B cell (primary cell): ENCODE data around the gene MDGA2. TPM values are rescaled to one million over a fixed set of nuclear protein-coding genes. Genes with fewer than 3 reads are reported as not detected.

Experiments used
- ATAC-seq: fragments of 200-7000 bp; cut with Tn5 transposase; one replicate; pipeline ENCODE4 v1.10.0; 2021; ENCODE audit warnings: low read depth, mild to moderate bottlenecking, moderate number of reproducible peaks, moderate library complexity
- CTCF ChIA-PET: fragments of 350-600 bp; sonication (Branson Sonifier 250); formaldehyde crosslinking; loops from one replicate; lab custom pipeline; 2021; ENCODE audit warnings: antibody characterized with exemption, inconsistent platforms; lab: Charles Lee
- POLR2A ChIA-PET: fragments of 350-600 bp; sonication (Branson Sonifier 250); formaldehyde crosslinking; loops from one replicate; lab custom pipeline; 2021; ENCODE audit warnings: antibody characterized with exemption; lab: Charles Lee
- DNase-seq: peaks from one replicate; pipeline ENCODE4 v3.0.0; 2013
- H2AFZ ChIP-seq: 2 replicates; pipeline ENCODE4 v1.6.1; 2012; ENCODE audit warnings: mild to moderate bottlenecking, low read depth, low read length; ENCODE audit not compliant: insufficient read depth, poor library complexity, severe bottlenecking
- H3K27ac ChIP-seq, 2 donors: 1 replicate in 1 of 2; 2 replicates in 1 of 2; pipeline ENCODE4 v1.5.1; 2012 to 2013; ENCODE audit warnings: low read length in 2 of 2, mild to moderate bottlenecking in 2 of 2, moderate library complexity in 1 of 2
- H3K27me3 ChIP-seq, 4 experiments: fragments of 200-600 bp in 1 of 4; sonication (generic) in 1 of 4; replicated peaks in 1 of 4; 1 replicate in 2 of 4; 2 replicates in 2 of 4; pipeline versions ENCODE4 v1.6.1 to v1.7.0; 2013 to 2016; ENCODE audit warnings: low read length in 3 of 4, mild to moderate bottlenecking in 2 of 4, mixed read lengths in 1 of 4, moderate library complexity in 1 of 4; ENCODE audit not compliant: insufficient read depth in 4 of 4, control insufficient read depth in 3 of 4; ENCODE audit errors: control extremely low read depth in 1 of 4
- H3K36me3 ChIP-seq, 2 experiments: replicated peaks in 1 of 2; 1 replicate in 1 of 2; 2 replicates in 1 of 2; pipeline versions ENCODE4 v1.6.1 to v1.7.1; 2013; ENCODE audit warnings: low read length in 1 of 2; ENCODE audit not compliant: insufficient read depth in 2 of 2, control insufficient read depth in 1 of 2; ENCODE audit errors: control extremely low read depth in 1 of 2, extremely low read depth in 1 of 2
- H3K4me1 ChIP-seq, 2 donors: fragments of 200-600 bp in 1 of 2; sonication (generic) in 1 of 2; 1 replicate in 1 of 2; 2 replicates in 1 of 2; pipeline versions ENCODE4 v1.5.1 to v1.6.1; 2013 to 2017; ENCODE audit warnings: low read length in 2 of 2; ENCODE audit not compliant: control insufficient read depth in 2 of 2, insufficient read depth in 2 of 2
- H3K4me2 ChIP-seq: replicated peaks from 2 replicates; pipeline ENCODE3; 2012; ENCODE audit warnings: mild to moderate bottlenecking, low read depth, low read length; ENCODE audit not compliant: poor library complexity, severe bottlenecking
- H3K4me3 ChIP-seq, 5 experiments: fragments of 200-600 bp in 1 of 5; sonication (generic) in 1 of 5; 1 replicate in 3 of 5; 2 replicates in 2 of 5; pipeline versions ENCODE4 v1.5.1 to v1.7.0; 2011 to 2016; ENCODE audit warnings: low read length in 4 of 5, mild to moderate bottlenecking in 4 of 5, low read depth in 2 of 5, control low read depth in 1 of 5, moderate library complexity in 1 of 5; ENCODE audit not compliant: insufficient read depth in 1 of 5; ENCODE audit errors: control extremely low read depth in 1 of 5, extremely low read depth in 1 of 5
- H3K79me2 ChIP-seq: fragments of 200-600 bp; sonication (generic); one replicate; pipeline ENCODE4 v1.6.0; 2016; ENCODE audit warnings: low read length; ENCODE audit not compliant: control insufficient read depth, insufficient read depth
- H3K9ac ChIP-seq: fragments of 200-600 bp; sonication (generic); 2 replicates; pipeline ENCODE4 v1.6.1; 2017; ENCODE audit warnings: mild to moderate bottlenecking, low read length, moderate library complexity
- H3K9me3 ChIP-seq, 3 donors: one replicate each; pipeline versions ENCODE4 v1.6.1 to v1.7.1; 2013; ENCODE audit warnings: low read length in 2 of 3; ENCODE audit not compliant: control insufficient read depth in 2 of 3, insufficient read depth in 1 of 3; ENCODE audit errors: control extremely low read depth in 1 of 3
- H4K20me1 ChIP-seq: 2 replicates; pipeline ENCODE4 v1.6.0; 2012; ENCODE audit warnings: mild to moderate bottlenecking, low read length; ENCODE audit not compliant: insufficient read depth, control insufficient read depth, poor library complexity, severe bottlenecking
- H3K27ac Mint-ChIP-seq: one replicate; pipeline ENCODE4 v1.8.0; 2021; ENCODE audit warnings: mixed read lengths
- H3K27me3 Mint-ChIP-seq: one replicate; pipeline ENCODE4 v1.8.0; 2021; ENCODE audit warnings: mixed read lengths
- H3K4me1 Mint-ChIP-seq: one replicate; pipeline ENCODE4 v1.8.0; 2021; ENCODE audit warnings: mixed read lengths
- H3K4me3 Mint-ChIP-seq: one replicate; pipeline ENCODE4 v1.8.0; 2021; ENCODE audit warnings: mixed read lengths
- H3K9me3 Mint-ChIP-seq: one replicate; pipeline ENCODE4 v1.8.0; 2022; ENCODE audit warnings: mixed read lengths; ENCODE audit not compliant: insufficient read depth
- EZH2 ChIP-seq: IDR thresholded peaks from 2 replicates; pipeline ENCODE4 v1.6.1; 2012; ENCODE audit warnings: borderline replicate concordance, low read depth, mild to moderate bottlenecking, moderate library complexity, low read length; ENCODE audit not compliant: insufficient read depth, poor library complexity, severe bottlenecking
- WGBS: methylation state at CpG from one replicate; pipeline ENCODE4 v1.1.5; 2013; ENCODE audit warnings: missing lambda C conversion rate; ENCODE audit not compliant: insufficient coverage; 5-methylcytosine and 5-hydroxymethylcytosine counted together
- intact Hi-C: fragments of 100-400 bp; cut with micrococcal nuclease; formaldehyde crosslinking; loops from one replicate; pipeline ENCODE4 v1.10.0; 2022
- polyA plus RNA-seq: library from polyadenylated mRNA; depleted of rRNA; stranded (reverse); fragments of >200 nt; gene quantifications from 2 replicates; pipeline ENCODE4 v1.2.3, GENCODE V29; 2012
- total RNA-seq, 2 donors: library from RNA; stranded (reverse); fragments of 120-200 nt in 1 of 2; gene quantifications; 1 replicate in 1 of 2; 2 replicates in 1 of 2; pipeline versions ENCODE4 v1.2.3 to v1.2.4, GENCODE V29; 2013 to 2022
- TF ChIP-seq, protein P1 (sequence below): fragments of 200-600 bp; IDR thresholded peaks from one replicate; pipeline ENCODE4 v1.8.0; 2022; ENCODE audit warnings: antibody characterized with exemption, mild to moderate bottlenecking

Gene MDGA2
- total and polyA plus RNA-seq, 2 donors (not counting 1 experiment from before 2014, with no cell fraction given), result not detected

GRCh38 chr14:47276931-47277330 is 398.5 kb downstream of the MDGA2 start:
- Histone ChIP-seq H3K9me3 (no peaks in the 10 kb centered on the region), H3K4me2 (no peak overlapping the region), H3K9ac (no peak overlapping the region), H2AFZ (no peak overlapping the region), H3K27me3 (no peaks in the 10 kb centered on the region), H3K79me2 (no peaks in the 10 kb centered on the region), H3K4me3 (no peak overlapping the region), H3K27ac (no peak overlapping the region), H4K20me1 (no peaks in the 10 kb centered on the region), H3K36me3 (no peaks in the 10 kb centered on the region), H3K4me1 (no peaks in the 10 kb centered on the region)
- Mint-ChIP-seq H3K27ac (no peak overlapping the region), H3K4me3 (no peak overlapping the region), H3K27me3 (no peaks in the 10 kb centered on the region), H3K4me1 (no peaks in the 10 kb centered on the region), H3K9me3 (no peaks in the 10 kb centered on the region)
- intact Hi-C loops, result no loop called here
- WGBS, result 59% methylated on average over 3 of the region's 3 CpGs
- no peak for ATAC-seq
- DNase-seq, result no peak
- ChIA-PET CTCF (no interaction called here), POLR2A (no interaction called here)
- TF ChIP-seq, protein P1, sequence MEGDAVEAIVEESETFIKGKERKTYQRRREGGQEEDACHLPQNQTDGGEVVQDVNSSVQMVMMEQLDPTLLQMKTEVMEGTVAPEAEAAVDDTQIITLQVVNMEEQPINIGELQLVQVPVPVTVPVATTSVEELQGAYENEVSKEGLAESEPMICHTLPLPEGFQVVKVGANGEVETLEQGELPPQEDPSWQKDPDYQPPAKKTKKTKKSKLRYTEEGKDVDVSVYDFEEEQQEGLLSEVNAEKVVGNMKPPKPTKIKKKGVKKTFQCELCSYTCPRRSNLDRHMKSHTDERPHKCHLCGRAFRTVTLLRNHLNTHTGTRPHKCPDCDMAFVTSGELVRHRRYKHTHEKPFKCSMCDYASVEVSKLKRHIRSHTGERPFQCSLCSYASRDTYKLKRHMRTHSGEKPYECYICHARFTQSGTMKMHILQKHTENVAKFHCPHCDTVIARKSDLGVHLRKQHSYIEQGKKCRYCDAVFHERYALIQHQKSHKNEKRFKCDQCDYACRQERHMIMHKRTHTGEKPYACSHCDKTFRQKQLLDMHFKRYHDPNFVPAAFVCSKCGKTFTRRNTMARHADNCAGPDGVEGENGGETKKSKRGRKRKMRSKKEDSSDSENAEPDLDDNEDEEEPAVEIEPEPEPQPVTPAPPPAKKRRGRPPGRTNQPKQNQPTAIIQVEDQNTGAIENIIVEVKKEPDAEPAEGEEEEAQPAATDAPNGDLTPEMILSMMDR, result no peak
- no peak for TF ChIP-seq EZH2

GRCh38 chr14:47273939-47274338 is 401.5 kb downstream of the MDGA2 start:
- Histone ChIP-seq H3K4me2 (no peak overlapping the region), H3K9me3 (no peaks in the 10 kb centered on the region), H3K9ac (no peak overlapping the region), H3K4me1 (no peaks in the 10 kb centered on the region), H3K36me3 (no peaks in the 10 kb centered on the region), H3K79me2 (no peaks in the 10 kb centered on the region), H3K4me3 (no peak overlapping the region), H4K20me1 (no peaks in the 10 kb centered on the region), H3K27ac (no peak overlapping the region), H3K27me3 (no peaks in the 10 kb centered on the region), H2AFZ (no peak overlapping the region)
- 57% methylated on average over 2 of the region's 5 CpGs for WGBS
- Mint-ChIP-seq H3K27me3 (no peaks in the 10 kb centered on the region), H3K4me1 (no peaks in the 10 kb centered on the region), H3K27ac (no peak overlapping the region), H3K9me3 (no peaks in the 10 kb centered on the region), H3K4me3 (no peak overlapping the region)
- TF ChIP-seq, protein P1, result no peak
- ATAC-seq (no peak), DNase-seq (no peak)
- intact Hi-C loops, result no loop called here
- ChIA-PET POLR2A (no interaction called here), CTCF (no interaction called here)
